HG03066 (cell line): ENCODE measurements around the gene EIF4H.
"Not testable (repeated sequence)": the region's sequence is repeated elsewhere in the genome, so short reads cannot be mapped to it uniquely, and the experiment has no call there.

Source experiments
- ATAC-seq: cut with Tn5 transposase; IDR thresholded peaks from one replicate; pipeline ENCODE4 v1.9.1; 2021; ENCODE audit warnings: low read depth; ENCODE audit not compliant: unreplicated experiment

Gene EIF4H

DNA sequence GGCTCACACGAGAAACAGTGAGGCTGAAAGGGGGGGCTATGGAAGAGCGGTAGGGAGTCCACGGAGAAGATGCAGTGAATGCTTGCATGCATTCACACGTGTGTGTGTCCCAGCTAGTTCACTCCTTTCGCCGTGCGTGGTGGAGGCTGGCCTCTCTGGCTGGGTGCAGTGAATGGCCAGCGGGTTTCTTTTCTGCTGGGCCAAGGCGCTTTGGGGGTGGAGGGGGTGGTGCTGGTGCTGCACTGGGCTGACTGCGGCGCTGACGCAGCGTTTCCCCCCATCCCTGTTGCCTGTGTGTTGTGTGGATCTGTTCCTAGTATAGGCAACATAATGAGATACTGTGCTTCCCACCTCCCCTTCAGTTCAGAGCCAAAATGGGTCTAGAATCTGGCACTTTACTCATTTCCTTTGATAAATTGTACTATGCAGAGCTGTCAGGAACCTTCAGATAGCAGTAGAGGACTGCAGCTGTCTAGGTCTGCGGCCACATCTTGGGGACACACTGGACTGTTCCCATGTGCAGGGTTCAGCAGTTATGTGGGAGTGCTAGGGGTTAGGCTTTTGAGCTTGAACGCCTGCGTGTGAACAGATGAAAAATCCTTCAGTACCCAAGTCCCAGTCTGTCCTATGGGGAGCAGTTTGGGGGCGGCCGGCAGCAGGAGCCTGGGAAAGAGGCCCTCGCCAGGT lies 22.0 kb downstream of the EIF4H start:
- not testable (repeated sequence) for ATAC-seq

DNA sequence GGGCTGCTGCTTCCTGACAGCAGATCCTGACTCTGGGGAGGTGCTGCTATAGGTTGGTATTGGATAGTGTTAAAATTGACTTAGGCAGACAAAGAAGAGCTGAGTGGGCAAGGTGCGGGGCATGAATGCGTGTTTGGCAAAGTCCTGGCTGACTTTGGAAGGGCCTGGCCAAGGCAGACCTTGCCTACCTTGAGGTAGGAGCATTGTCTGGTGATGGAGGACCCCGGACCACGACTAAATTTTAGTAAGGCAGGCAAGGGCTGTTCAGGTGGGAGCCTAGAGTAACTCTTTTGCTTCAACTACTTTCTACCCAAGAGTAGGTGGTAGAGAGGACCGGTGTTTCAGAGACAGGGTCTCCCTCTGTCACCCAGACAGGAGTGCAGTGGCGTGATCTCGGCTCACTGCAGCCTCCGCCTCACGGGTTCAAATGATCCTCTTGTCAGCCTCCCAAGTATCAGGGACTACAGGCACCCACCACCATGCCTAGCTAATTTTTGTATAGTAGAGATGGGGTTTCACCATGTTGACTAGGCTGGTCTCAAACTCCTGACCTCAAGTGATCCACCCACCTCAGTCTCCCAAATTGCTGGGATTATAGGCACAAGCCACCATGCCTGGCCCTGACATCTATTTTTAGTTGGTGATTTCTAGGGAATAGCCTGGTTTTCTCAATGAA lies 23.4 kb downstream of the EIF4H start:
- no peak for ATAC-seq

- no peak for ATAC-seq
These were observed 25.6 kb downstream of the EIF4H start for GRCh38 chr7:74199551-74200355.

GRCh38 chr7:74202841-74203556 lies 28.8 kb downstream of the EIF4H start:
- no peak for ATAC-seq

DNA sequence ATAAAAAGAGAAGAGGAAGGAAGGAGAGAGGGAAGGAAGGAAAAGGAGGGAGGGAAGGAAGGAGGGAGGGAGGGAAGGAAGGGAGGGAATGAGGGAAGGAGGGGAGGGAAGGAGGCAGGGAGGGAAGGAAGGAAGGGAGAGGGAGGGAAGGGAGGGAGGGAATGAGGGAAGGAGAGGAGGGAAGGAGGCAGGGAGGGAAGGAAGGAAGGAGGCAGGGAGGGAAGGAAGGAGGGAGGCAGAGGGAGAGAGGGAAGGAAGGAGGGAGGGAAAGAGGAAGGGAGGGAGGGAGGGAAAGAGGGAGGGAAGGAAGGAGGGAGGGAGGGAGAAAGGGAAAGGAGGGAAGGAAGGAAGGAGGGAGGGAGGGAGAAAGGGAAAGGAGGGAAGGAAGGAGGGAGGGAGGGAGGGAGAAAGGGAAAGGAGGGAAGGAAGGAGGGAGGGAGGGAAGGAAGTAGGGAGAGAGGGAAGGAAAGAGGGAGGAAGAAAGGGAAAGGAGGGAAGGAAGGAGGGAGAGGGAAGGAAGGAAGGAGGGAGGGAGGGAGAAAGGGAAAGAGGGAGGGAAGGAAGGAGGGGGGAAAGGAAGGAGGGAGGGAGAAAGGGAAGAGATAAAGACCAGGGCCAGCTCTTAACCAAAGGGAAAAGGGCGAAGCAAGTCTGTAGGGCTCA lies 29.9 kb downstream of the EIF4H start:
- ATAC-seq: no peak

DNA sequence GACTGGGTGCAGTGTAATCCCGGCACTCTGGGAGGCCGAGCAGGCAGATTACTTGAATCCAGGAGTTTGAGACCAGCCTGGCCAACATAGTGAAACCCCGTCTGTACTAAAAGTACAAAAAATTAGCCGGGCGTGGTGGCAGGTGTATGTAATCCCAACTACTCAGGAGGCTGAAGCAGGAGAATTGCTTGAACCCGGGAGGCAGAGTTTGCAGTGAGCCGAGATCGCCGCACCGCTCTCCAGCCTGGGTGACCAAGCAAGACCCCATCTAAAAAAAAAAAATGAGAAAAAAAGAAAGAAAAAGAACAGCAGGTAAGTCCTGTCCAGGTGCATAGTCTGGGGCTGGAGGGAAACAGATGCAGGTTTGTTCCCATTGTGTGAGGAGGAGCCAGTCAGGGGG lies 31.9 kb downstream of the EIF4H start:
- ATAC-seq: not testable (repeated sequence)

DNA sequence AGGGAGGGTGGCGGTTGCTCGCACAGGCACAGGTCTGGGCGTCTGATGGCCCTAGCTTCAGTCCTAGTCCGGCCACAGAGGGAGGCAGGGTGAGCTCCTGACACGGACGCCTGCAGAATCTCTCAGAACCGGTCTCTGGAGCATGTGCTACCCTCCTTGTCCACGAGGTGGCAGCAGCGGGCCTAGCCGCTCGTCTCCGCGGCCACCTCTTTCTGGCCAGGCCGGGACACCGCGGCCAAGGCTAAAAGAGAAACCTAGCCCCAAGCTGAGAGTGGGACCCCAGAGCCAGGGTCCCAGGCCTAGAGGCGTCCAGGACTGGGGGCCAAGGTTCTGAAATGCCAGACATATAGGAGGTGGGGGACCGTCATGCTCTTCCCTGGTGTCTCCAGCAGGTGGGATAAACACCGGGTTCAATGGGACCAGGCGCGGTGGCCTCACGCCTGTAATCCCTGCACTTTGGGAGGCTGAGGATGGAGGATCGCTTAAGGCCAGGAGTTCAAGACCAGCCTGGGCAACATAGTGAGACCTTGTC lies 32.5 kb downstream of the EIF4H start:
- ATAC-seq: no peak

DNA sequence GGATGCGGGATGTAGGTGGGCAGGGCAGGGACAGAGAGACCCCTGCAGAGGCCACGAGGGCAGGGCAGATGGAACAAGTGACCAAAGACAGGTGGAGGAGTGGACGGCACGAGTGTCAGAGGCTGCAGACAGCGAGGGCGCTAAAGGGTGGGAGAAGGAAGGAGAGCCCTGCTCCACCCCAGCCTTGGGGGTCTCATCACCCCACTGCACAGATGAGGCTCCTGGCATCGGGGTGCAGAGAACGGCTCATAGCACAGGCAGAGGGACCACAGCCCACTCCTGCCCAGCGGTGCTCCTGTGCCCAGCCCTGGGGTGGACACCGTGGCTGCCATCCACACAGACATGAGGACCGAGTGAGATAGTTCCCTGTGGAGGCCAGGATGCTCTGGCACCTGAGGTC lies 33.4 kb downstream of the EIF4H start:
- no peak for ATAC-seq

GRCh38 chr7:74208241-74208640 lies 34.1 kb downstream of the EIF4H start:
- ATAC-seq: not testable (repeated sequence)

- ATAC-seq: no peak
These were observed 38.5 kb downstream of the EIF4H start for GRCh38 chr7:74212661-74213060.

- ATAC-seq: no peak
These were observed 40.9 kb downstream of the EIF4H start for GRCh38 chr7:74214816-74215630.

GRCh38 chr7:74215921-74216320 lies 41.8 kb downstream of the EIF4H start:
- no peak for ATAC-seq

DNA sequence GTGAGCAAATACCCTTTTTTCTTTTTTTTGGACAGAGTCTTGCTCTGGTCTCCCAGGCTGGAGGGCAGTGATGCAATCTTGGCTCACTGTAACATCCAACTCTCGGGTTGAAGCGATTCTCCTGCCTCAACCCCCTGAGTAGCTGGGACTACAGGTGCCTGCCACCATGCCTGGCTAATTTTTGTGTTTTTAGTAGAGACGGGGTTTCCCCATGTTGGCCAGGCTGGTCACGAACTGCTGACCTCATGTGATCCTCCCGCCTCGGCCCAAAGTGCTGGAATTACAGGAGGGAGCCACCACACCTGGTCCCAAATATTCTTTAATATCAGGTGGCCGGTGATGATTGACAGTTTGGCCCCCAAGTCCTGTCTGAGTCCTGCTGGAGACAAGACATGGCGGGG lies 42.2 kb downstream of the EIF4H start:
- ATAC-seq: no peak

- peak; percentile 53 for ATAC-seq
These were observed 43.5 kb downstream of the EIF4H start for GRCh38 chr7:74217455-74218342.

GRCh38 chr7:74218343-74218698 lies 44.2 kb downstream of the EIF4H start:
- ATAC-seq: no peak

DNA sequence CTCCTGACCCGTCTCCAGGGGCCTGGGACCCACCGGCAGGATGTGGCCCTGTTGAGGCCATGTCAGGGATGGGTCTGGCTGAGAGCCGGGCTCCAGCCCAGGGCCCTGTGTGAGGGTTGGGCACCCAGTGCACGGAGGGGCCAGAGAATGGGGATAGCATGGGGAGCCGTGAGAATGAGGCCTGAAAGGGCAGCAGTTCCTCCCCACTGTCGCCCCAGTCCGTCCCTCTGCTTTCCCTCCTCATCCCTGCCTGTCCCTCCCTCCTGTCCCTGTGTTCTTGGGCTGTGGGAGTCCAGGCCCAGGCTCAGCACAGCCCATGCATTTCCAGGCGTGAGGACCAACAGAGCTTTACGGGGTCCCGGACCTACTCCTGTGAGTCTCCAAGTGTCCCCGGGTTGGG lies 45.3 kb downstream of the EIF4H start:
- ATAC-seq: no peak

DNA sequence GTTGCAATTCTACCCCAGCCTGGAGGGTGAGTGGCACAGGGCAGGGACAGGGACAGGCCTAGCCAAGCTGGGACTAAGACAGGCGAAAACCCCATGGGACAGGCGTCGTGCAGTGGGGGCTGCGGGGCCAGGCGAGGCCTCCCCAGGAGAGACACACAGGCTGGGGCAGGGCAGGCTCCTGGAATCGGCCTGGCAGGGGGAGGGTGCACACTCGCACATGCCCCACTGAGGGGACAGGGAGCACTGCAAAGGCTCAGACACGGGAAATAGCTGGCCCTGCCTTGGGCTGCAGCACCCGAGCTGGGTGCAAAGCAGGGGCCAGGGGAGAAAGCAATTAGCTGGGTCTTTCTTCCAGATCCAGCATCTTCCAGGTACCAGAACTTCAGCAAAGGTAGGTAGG lies 46.1 kb downstream of the EIF4H start:
- ATAC-seq: no peak

GRCh38 chr7:74221713-74222112 lies 47.6 kb downstream of the EIF4H start:
- no peak for ATAC-seq
